Progenitor cell of endocrine pancreas (in vitro differentiated cells): Measurements from ENCODE around the gene GPR37L1. TPM values are rescaled to one million over a fixed set of nuclear protein-coding genes. Genes with fewer than 3 reads are reported as not detected.

ENCODE experiments used
- DNase-seq: peaks from one replicate; pipeline ENCODE4 v3.0.0; 2021; ENCODE audit warnings: low spot score; ENCODE audit not compliant: unreplicated experiment
- H3K27ac Mint-ChIP-seq: 2 replicates; pipeline ENCODE4 v1.8.0; 2021; ENCODE audit warnings: mild to moderate bottlenecking, moderate library complexity, mixed read lengths
- H3K27me3 Mint-ChIP-seq: 2 replicates; pipeline ENCODE4 v1.8.0; 2021; ENCODE audit warnings: mixed read lengths
- H3K36me3 Mint-ChIP-seq: 2 replicates; pipeline ENCODE4 v1.8.0; 2022; ENCODE audit warnings: mixed read lengths; ENCODE audit not compliant: insufficient read depth
- H3K4me1 Mint-ChIP-seq: 2 replicates; pipeline ENCODE4 v1.8.0; 2021; ENCODE audit warnings: low read depth, mixed read lengths
- H3K4me3 Mint-ChIP-seq: 2 replicates; pipeline ENCODE4 v1.8.0; 2021; ENCODE audit warnings: low read depth, mild to moderate bottlenecking, moderate library complexity, mixed read lengths
- H3K9me3 Mint-ChIP-seq: 2 replicates; pipeline ENCODE4 v1.8.0; 2021; ENCODE audit warnings: low read depth, mixed read lengths
- CTCF ChIP-seq: fragments of 200-600 bp; sonication (generic); IDR thresholded peaks from one replicate; pipeline ENCODE4 v1.5.0; 2021; ENCODE audit warnings: antibody characterized with exemption, mild to moderate bottlenecking; ENCODE audit not compliant: unreplicated experiment
- total RNA-seq: library from RNA; stranded (reverse); gene quantifications from 2 replicates; pipeline ENCODE4 v1.2.1, GENCODE V29; 2021

The GPR37L1 gene
- total RNA-seq, 1 donor from 2014 or later: not detected

GRCh38 chr1:202159534-202160371 lies 37.0 kb downstream of the GPR37L1 start:
- Mint-ChIP-seq H3K27me3 (peaks cover 9% of the 10 kb centered on the region), H3K36me3 (no peaks in the 10 kb centered on the region), H3K4me3 (no peak overlapping the region), H3K9me3 (no peaks in the 10 kb centered on the region), H3K27ac (peak overlapping the region; percentile 11), H3K4me1 (peaks cover 7% of the 10 kb centered on the region)
- TF ChIP-seq CTCF: no peak
- DNase-seq: no peak

DNA sequence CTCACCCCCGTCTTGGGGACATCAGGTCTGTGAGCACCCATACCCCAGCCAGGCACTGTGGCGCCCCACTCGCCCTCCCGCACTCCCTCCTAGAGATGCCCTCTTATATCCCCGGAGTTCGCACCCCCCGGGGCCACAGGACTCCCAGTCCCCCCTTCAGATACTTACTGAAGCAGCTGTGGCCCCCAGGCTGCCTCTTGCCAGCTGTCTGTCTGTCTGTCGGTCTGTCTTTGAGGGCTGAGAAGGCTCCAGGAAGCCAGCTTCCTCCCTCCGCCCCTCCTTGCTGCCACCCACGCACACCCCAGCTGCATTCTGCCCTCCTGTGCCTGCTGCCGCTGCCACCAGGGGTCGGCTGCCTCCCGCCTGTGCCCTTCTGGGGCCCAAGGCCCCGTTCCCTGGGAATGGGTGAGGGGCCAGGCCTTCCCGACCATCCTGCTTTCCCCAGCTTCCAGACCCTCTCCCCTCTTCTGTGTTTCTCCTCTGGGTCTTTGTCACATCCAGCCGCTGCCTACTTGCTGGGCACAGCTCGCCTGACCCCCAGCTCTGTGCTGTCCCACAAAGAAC lies 37.7 kb downstream of the GPR37L1 start, which contains the start of gene PTPN7:
Gene PTPN7, minus strand, starts transcription at position 226 of the 564 bp plus-strand sequence. CDS start 1,200 bp downstream, outside the sequence.
- no peaks in the 10 kb centered on the region for H3K9me3 Mint-ChIP-seq
- H3K4me1 Mint-ChIP-seq: peaks cover 7% of the 10 kb centered on the region
- H3K4me3 Mint-ChIP-seq: no peak within 1 kb of the TSS
- DNase-seq: no peak
- no peak for TF ChIP-seq CTCF
- H3K36me3 Mint-ChIP-seq: no peaks in the 10 kb centered on the region
- peak within 1 kb of the TSS; percentile 33 for H3K27ac Mint-ChIP-seq
- peaks cover 7% of the 10 kb centered on the region for H3K27me3 Mint-ChIP-seq

DNA sequence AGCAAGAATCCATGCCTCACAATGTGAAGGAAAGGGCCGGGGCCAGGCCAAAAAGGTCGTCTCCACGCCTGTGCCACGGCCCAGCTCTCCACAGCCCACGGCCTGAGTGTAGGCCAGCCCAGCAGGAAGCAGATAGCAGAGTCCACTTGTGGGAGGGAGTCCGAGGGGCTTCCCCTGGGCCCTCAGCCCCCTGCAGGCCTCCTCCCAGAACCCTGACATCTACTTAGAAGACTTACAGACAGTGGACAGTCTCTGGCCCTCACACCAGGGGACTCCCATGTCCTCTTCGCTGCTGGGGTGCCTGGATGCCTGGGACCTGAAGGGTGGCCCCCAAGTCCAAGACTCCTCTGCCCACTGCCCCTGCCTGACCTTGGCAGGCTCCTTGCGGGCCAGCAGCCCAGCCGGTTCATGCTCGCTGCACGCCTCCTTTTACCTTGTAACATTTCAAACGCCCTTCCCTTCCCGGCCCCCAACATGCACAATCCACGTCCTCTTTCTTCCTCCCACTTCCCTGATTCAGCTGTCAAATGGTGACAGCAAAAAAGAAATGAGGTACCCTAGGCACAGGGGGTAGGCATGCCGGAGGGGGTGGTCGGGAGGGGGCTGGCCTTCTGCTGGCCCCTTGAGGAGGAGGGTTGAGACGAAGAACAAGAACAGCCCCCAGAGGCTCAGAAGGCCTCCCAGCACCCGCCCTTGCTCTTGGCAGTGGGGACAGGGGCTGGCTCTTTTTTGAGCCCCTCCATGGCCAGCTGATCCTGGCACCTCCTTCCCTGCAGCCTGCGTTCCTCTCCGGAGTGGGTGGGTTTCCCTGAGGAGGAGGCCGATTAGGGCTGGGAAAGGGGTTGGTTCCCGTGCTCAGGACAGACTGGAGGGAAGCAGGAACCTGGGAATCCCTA lies 38.7 kb downstream of the GPR37L1 start:
- Mint-ChIP-seq H3K36me3 (no peaks in the 10 kb centered on the region), H3K27me3 (peaks cover 7% of the 10 kb centered on the region), H3K27ac (no peak overlapping the region), H3K9me3 (no peaks in the 10 kb centered on the region), H3K4me1 (peaks cover 7% of the 10 kb centered on the region), H3K4me3 (no peak overlapping the region)
- DNase-seq: no peak
- no peak for TF ChIP-seq CTCF

DNA sequence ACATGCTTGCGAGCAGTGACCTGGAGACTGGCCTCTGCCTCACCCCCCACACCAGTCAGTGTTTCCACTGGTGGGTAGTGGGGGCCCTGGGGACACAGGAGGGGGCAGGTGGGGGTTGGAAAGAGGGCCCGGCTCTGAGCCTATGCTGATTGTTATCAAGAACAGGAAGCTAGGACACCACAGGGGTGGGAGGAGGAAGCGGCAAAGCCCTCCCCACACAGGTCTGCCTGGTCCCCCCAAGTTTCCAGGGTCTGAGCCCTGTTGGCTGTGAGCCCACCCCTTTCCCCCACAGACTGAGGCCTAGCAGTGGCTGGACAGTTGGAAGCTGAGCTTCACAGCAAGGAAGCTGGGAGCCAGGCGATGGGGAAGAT lies 39.3 kb downstream of the GPR37L1 start:
- DNase-seq: no peak
- Mint-ChIP-seq H3K36me3 (no peaks in the 10 kb centered on the region), H3K4me3 (no peak overlapping the region), H3K27me3 (peaks cover 7% of the 10 kb centered on the region), H3K4me1 (peaks cover 7% of the 10 kb centered on the region), H3K27ac (no peak overlapping the region), H3K9me3 (no peaks in the 10 kb centered on the region)
- TF ChIP-seq CTCF: no peak
